Measurements from ENCODE around the gene INO80D. TPM values are rescaled to one million over a fixed set of nuclear protein-coding genes. Genes with fewer than 3 reads are reported as not detected.

INO80D gene, protein sequence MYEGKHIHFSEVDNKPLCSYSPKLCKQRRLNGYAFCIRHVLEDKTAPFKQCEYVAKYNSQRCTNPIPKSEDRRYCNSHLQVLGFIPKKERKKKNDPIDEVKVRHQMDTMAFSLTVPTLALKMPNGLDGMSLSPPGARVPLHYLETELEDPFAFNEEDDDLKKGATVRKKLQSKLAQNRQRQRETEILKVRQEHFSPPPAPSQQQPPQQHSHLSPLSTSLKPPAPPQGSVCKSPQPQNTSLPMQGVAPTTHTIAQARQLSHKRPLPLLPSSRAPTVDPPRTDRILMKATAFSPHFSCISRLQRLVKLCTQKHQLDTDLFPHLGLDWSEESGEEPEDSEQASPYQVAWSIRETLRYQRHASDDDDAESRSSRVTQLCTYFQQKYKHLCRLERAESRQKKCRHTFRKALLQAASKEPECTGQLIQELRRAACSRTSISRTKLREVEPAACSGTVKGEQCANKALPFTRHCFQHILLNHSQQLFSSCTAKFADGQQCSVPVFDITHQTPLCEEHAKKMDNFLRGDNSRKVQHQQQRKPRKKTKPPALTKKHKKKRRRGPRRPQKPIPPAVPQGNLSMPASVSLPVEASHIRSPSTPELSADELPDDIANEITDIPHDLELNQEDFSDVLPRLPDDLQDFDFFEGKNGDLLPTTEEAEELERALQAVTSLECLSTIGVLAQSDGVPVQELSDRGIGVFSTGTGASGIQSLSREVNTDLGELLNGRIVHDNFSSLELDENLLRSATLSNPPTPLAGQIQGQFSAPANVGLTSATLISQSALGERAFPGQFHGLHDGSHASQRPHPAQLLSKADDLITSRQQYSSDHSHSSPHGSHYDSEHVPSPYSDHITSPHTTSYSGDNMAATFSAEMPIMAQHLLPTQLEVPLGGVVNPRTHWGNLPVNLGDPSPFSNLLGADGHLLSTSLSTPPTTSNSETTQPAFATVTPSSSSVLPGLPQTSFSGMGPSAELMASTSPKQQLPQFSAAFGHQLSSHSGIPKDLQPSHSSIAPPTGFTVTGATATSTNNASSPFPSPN
- total RNA-seq (2021; fragmentation: NEBNext Ultra II Directional; extraction: Animal tissue kit (Norgen Biotek cat#: 25700)) (37.4 and 38.9 TPM in 2 replicates), polyA plus RNA-seq (2011; rRNA removed) (4.8 and 6.2 TPM in 2 replicates), polyA minus RNA-seq (2011; rRNA and poly(A)+ RNA removed) (99.5 and 111 TPM in 2 replicates)
- polyA plus RNA-seq (2011; cell fraction: cytosol; rRNA removed) = 5.3 TPM
- polyA plus RNA-seq (2011; cell fraction: nucleus; rRNA removed) = 15.4 TPM
- polyA plus RNA-seq (2012, experiment 1 of 2) = 3.0 to 7.2 TPM (median 5.0 TPM) in 4 replicates
- 0.42 TPM for polyA plus RNA-seq (2012, experiment 2 of 2)
- polyA plus RNA-seq (2013, experiment 1 of 2) = 10.6 TPM
- 9.3 TPM for polyA plus RNA-seq (2013, experiment 2 of 2)
- polyA minus RNA-seq (2011; cell fraction: cytosol; rRNA and poly(A)+ RNA removed) = 39.9 TPM
- polyA minus RNA-seq (2011; cell fraction: nucleus; rRNA and poly(A)+ RNA removed) = 47.9 TPM
- long read RNA-seq, experiment 1, partial matches to known transcripts = 0 of 14 reads
- long read RNA-seq, experiment 1, other reads (novel, unspliced or antisense) = 14 of 14 reads
- long read RNA-seq, experiment 2, partial matches to known transcripts = 13 of 14 reads
- long read RNA-seq, experiment 2, other reads (novel, unspliced or antisense) = 1 of 14 reads

DNA sequence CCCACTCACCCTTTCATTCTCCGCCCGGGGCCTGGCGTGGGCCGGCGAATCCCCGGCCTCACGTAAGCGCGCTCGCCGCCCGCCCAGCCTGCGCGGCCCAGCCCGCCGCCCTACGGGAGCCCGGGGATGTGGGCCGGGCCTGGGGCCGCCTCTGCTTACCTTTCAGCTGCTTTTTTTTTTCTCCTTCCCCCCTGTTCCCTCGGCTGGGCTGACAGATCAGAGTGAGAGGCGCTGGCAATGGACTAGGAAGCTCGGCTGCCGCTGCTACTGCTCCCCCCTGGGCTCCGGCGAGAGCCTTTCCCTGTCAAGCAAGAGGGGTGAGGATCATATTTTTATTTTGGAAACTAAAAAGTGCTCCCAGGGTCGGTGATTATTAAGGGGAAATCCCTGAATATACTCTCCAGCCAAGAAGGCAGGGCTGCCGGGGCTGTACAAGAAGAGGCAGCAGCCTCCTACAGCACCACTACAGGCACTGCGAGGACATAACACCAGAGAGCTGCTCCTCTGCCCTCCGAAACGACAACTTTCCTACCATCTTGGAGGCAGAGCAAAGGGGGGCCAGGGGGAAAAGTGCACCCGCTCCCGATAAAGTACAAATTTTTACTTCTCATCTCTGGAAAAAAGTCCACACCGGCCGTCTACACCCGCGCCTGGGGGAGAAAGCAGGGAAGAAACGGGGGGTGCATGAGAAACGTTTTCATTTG, at the start of gene INO80D:
Gene INO80D, minus strand, starts transcription at position 433 of the 704 bp plus-strand sequence. CDS start 23,158 bp downstream, outside the sequence.
- Histone ChIP-seq H3K36me3 (ENCODE audit: control insufficient read depth in 2 of 4, insufficient read depth in 4 of 4, low read length in 3 of 4) (peaks cover 0 to 11% (median 4%) of the 10 kb centered on the region in 4 experiments; a peak in 6 of 8 replicates), H3K9me3 (ENCODE audit: insufficient read depth in 2 of 2, low read depth in 1 of 2, low read length in 1 of 2) (no peaks in the 10 kb centered on the region; a peak in 1 of 4 replicates), H4K20me1 (replicated peaks in 1 of 2; ENCODE audit: control insufficient read depth in 1 of 2, insufficient read depth in 2 of 2, low read length in 2 of 2) (no peaks in the 10 kb centered on the region), H3K27ac (ENCODE audit: low read depth, low read length) (peak within 1 kb of the TSS; percentile 87), H3K4me3 (ENCODE audit: extremely low read depth in 1 of 4, insufficient read depth in 2 of 4, low read depth in 3 of 4, low read length in 4 of 4) (peak within 1 kb of the TSS; percentile 64 to 99 (median 94)), H3K79me1 (ENCODE audit: low read depth, low read length) (no peaks in the 10 kb centered on the region; the same call in 1 of the 2 replicates), H2BK15ac (ENCODE audit: low read length) (no peak within 1 kb of the TSS), H3K4ac (replicated peaks; ENCODE audit: insufficient read length, low read depth, low read length) (peak within 1 kb of the TSS; percentile 69), H2BK120ac (replicated peaks; ENCODE audit: low read depth, low read length) (peak within 1 kb of the TSS; percentile 81), H2BK20ac (ENCODE audit: low read length) (no peak within 1 kb of the TSS), H3K27me3 (replicated peaks in 1 of 4; ENCODE audit: control insufficient read depth in 3 of 4, extremely low read depth in 1 of 4, insufficient read depth in 3 of 4, low read length in 3 of 4) (no peaks in the 10 kb centered on the region), H4K91ac (replicated peaks; ENCODE audit: insufficient read length, low read length) (peak within 1 kb of the TSS; percentile 91), H3K79me2 (ENCODE audit: control insufficient read depth in 1 of 2, insufficient read depth in 2 of 2, low read length in 2 of 2) (peaks cover 0 to 64% of the 10 kb centered on the region in 2 experiments; a peak in 3 of 4 replicates), H3K4me2 (ENCODE audit: insufficient read depth in 1 of 2, low read depth in 2 of 2, low read length in 2 of 2) (peak within 1 kb of the TSS; percentile 75 to 90), H3K9ac (replicated peaks in 1 of 4; ENCODE audit: extremely low read depth in 1 of 4, low read depth in 3 of 4, low read length in 3 of 4) (peak within 1 kb of the TSS; percentile 68 to 97 (median 83)), H3K14ac (ENCODE audit: insufficient read length) (no peak within 1 kb of the TSS), H2AK5ac (ENCODE audit: low read depth, low read length) (no peak within 1 kb of the TSS), H4K8ac (ENCODE audit: extremely low read depth, insufficient read depth, low read length) (peak within 1 kb of the TSS; percentile 92), H4K5ac (ENCODE audit: insufficient read length, low read depth, low read length) (peak within 1 kb of the TSS; percentile 95), H3K23ac (ENCODE audit: insufficient read length) (no peak within 1 kb of the TSS), H3K4me1 (replicated peaks in 1 of 4; ENCODE audit: control insufficient read depth in 3 of 4, insufficient read depth in 4 of 4, low read length in 3 of 4) (peaks cover 2 to 14% (median 7%) of the 10 kb centered on the region in 4 experiments; a peak in 5 of 7 replicates), H3K18ac (ENCODE audit: extremely low read depth, low read length) (peak within 1 kb of the TSS; percentile 73), H3K23me2 (ENCODE audit: low read depth, low read length) (peaks cover 3% of the 10 kb centered on the region), H2BK5ac (ENCODE audit: low read depth, low read length) (peak within 1 kb of the TSS; percentile 91), H2AFZ (ENCODE audit: low read length) (no peak within 1 kb of the TSS), H2BK12ac (ENCODE audit: low read depth, low read length) (0 out of 2 replicates have a peak within 1 kb of the TSS, but pooled peaks have one; percentile 11), H3K56ac (replicated peaks; ENCODE audit: insufficient read length, low read depth, low read length) (peak within 1 kb of the TSS; percentile 96)
- 2% methylated on average over 18 of the region's 39 CpGs; no CpG with 5 or more reads in 1 of the 2 experiments for WGBS, 2 experiments (ENCODE audit: extremely low coverage in 1 of 2, insufficient coverage in 1 of 2, insufficient read length in 1 of 2, insufficient replicate concordance in 2 of 2, low coverage in 1 of 2, low lambda C conversion rate in 2 of 2, missing lambda C conversion rate in 1 of 2)
- peak in 1 of 2 experiments; percentile 74 for DNase-seq (ENCODE audit: low read depth in 1 of 2, low spot score in 2 of 2)
- FAIRE-seq = peak; percentile 77
- POLR2A ChIA-PET (ENCODE audit: partially characterized antibody) = interaction anchor here (0.6 to 6.8 kb wide), 11 partner anchors 8 to 81 kb away, joined by 3 to 45 read pairs (median 3); partner anchors contain the start of genes EEF1B2 and NDUFS1
- CTCF ChIA-PET (ENCODE audit: partially characterized antibody) = interaction anchor here (0.5 to 1.4 kb wide), 8 partner anchors 12 to 174 kb away, joined by 3 to 6 read pairs (median 3); no protein-coding TSS in a partner anchor
- TF ChIP-seq POU5F1 (IDR thresholded peaks at IDR 0.05; ENCODE audit: low read depth, low read length) = no peak
- TF ChIP-seq CTBP2 (IDR thresholded peaks at IDR 0.05; ENCODE audit: borderline replicate concordance, insufficient read depth, insufficient read length, low read length) = no peak
- peak; percentile 92 for TF ChIP-seq PHF8 (conservative IDR thresholded peaks at IDR 0.05; ENCODE audit: low read depth, low read length)
- peak; percentile 57 for TF ChIP-seq TBP (IDR thresholded peaks at IDR 0.05; ENCODE audit: low read depth, low read length)

Measured in H1 (cell line).